CD14-positive monocyte (primary cell): ENCODE data around the gene DNAH2. TPM values are rescaled to one million over a fixed set of nuclear protein-coding genes. Genes with fewer than 3 reads are reported as not detected.

ENCODE experiments used
- DNase-seq, 3 donors: peaks; one replicate each; pipeline ENCODE4 v3.0.0-alpha.2; 2011 to 2022
- H2AFZ ChIP-seq: 2 replicates; pipeline ENCODE4 v1.6.0; 2012; ENCODE audit warnings: mild to moderate bottlenecking, low read depth, low read length, inconsistent platforms; ENCODE audit not compliant: insufficient read depth, poor library complexity, severe bottlenecking
- H3K27ac ChIP-seq, 2 donors: 1 replicate in 1 of 2; 2 replicates in 1 of 2; pipeline ENCODE4 v1.5.1; 2012 to 2013; ENCODE audit warnings: low read length in 2 of 2, control low read depth in 1 of 2, inconsistent platforms in 1 of 2, low read depth in 1 of 2, mild to moderate bottlenecking in 1 of 2
- H3K27me3 ChIP-seq, 2 donors: one replicate each; pipeline versions ENCODE4 v1.6.0 to v1.6.1; 2011 to 2013; ENCODE audit warnings: low read length in 2 of 2; ENCODE audit not compliant: control insufficient read depth in 2 of 2, insufficient read depth in 2 of 2
- H3K36me3 ChIP-seq, 2 donors: replicated peaks in 1 of 2; 1 replicate in 1 of 2; 2 replicates in 1 of 2; pipeline versions ENCODE4 v1.5.1 to v1.6.1; 2012 to 2013; ENCODE audit warnings: low read length in 2 of 2, control low read depth in 1 of 2, inconsistent platforms in 1 of 2, mild to moderate bottlenecking in 1 of 2; ENCODE audit not compliant: insufficient read depth in 2 of 2, control insufficient read depth in 1 of 2
- H3K4me1 ChIP-seq, 2 donors: 1 replicate in 1 of 2; 2 replicates in 1 of 2; pipeline versions ENCODE4 v1.5.1 to v1.6.1; 2012 to 2013; ENCODE audit warnings: low read length in 2 of 2, control low read depth in 1 of 2, inconsistent platforms in 1 of 2, mild to moderate bottlenecking in 1 of 2, moderate library complexity in 1 of 2; ENCODE audit not compliant: insufficient read depth in 2 of 2, control insufficient read depth in 1 of 2
- H3K4me2 ChIP-seq: replicated peaks from 2 replicates; pipeline ENCODE3; 2012; ENCODE audit warnings: low read length, moderate library complexity, mild to moderate bottlenecking; ENCODE audit not compliant: poor library complexity, severe bottlenecking; ENCODE audit errors: extremely low read depth
- H3K4me3 ChIP-seq, 3 experiments: fragments of 200-600 bp in 1 of 3; sonication (generic) in 1 of 3; replicated peaks in 1 of 3; 1 replicate in 2 of 3; 2 replicates in 1 of 3; pipeline ENCODE4 v1.5.1; 2011 to 2013; ENCODE audit warnings: low read length in 3 of 3, mild to moderate bottlenecking in 3 of 3, control low read depth in 2 of 3, low read depth in 2 of 3, inconsistent platforms in 1 of 3, moderate library complexity in 1 of 3
- H3K79me2 ChIP-seq: 2 replicates; pipeline ENCODE4 v1.6.0; 2012; ENCODE audit warnings: mild to moderate bottlenecking, control low read depth, inconsistent platforms, low read length, moderate library complexity; ENCODE audit not compliant: insufficient read depth
- H3K9ac ChIP-seq: 2 replicates; pipeline ENCODE4 v1.6.0; 2017; ENCODE audit warnings: low read length, mild to moderate bottlenecking; ENCODE audit not compliant: insufficient read depth, poor library complexity, severe bottlenecking
- H3K9me3 ChIP-seq, 2 donors: replicated peaks in 1 of 2; 1 replicate in 1 of 2; 2 replicates in 1 of 2; pipeline versions ENCODE4 v1.5.1 to v1.6.1; 2012 to 2013; ENCODE audit warnings: low read length in 2 of 2, control low read depth in 1 of 2; ENCODE audit not compliant: control insufficient read depth in 1 of 2, insufficient read depth in 1 of 2
- H4K20me1 ChIP-seq: 2 replicates; pipeline ENCODE4 v1.6.0; 2012; ENCODE audit warnings: mild to moderate bottlenecking, low read length, control low read depth, moderate library complexity; ENCODE audit not compliant: insufficient read depth
- H3K27ac Mint-ChIP-seq, 7 donors: one replicate each; pipeline ENCODE4 v1.8.0; 2020; ENCODE audit warnings: mild to moderate bottlenecking in 7 of 7, mixed read lengths in 7 of 7, moderate library complexity in 6 of 7, inconsistent platforms in 2 of 7
- H3K27me3 Mint-ChIP-seq, 3 donors: one replicate each; pipeline ENCODE4 v1.8.0; 2021 to 2022; ENCODE audit warnings: low read depth in 3 of 3, mild to moderate bottlenecking in 3 of 3, mixed read lengths in 3 of 3, moderate library complexity in 3 of 3, inconsistent platforms in 1 of 3
- H3K36me3 Mint-ChIP-seq, 2 donors: one replicate each; pipeline ENCODE4 v1.8.0; 2020; ENCODE audit warnings: mixed read lengths in 2 of 2, inconsistent platforms in 1 of 2, mild to moderate bottlenecking in 1 of 2
- H3K4me1 Mint-ChIP-seq: one replicate; pipeline ENCODE4 v1.8.0; 2020; ENCODE audit warnings: mild to moderate bottlenecking, mixed read lengths
- H3K4me3 Mint-ChIP-seq, 2 donors: one replicate each; pipeline ENCODE4 v1.8.0; 2020; ENCODE audit warnings: mild to moderate bottlenecking in 2 of 2, mixed read lengths in 2 of 2, moderate library complexity in 1 of 2
- H3K9me3 Mint-ChIP-seq, 7 donors: one replicate each; pipeline ENCODE4 v1.8.0; 2020 to 2022; ENCODE audit warnings: mixed read lengths in 7 of 7, mild to moderate bottlenecking in 6 of 7, moderate library complexity in 6 of 7, inconsistent platforms in 2 of 7
- CTCF ChIP-seq: fragments of 200-600 bp; IDR thresholded peaks from one replicate; pipeline ENCODE4 v1.8.0; 2022; ENCODE audit warnings: antibody characterized with exemption, mild to moderate bottlenecking
- WGBS: methylation state at CpG from one replicate; pipeline ENCODE4 v1.1.5; 2013; ENCODE audit warnings: missing lambda C conversion rate; ENCODE audit not compliant: insufficient coverage; 5-methylcytosine and 5-hydroxymethylcytosine counted together
- intact Hi-C, 2 donors: fragments of 100-400 bp; cut with micrococcal nuclease; formaldehyde crosslinking; loops; one replicate each; pipeline versions ENCODE4 v1.15.0 to v1.15.1; 2023
- polyA plus RNA-seq, 3 donors: library from polyadenylated mRNA; depleted of rRNA in 1 of 3; unstranded in 2 of 3; stranded (reverse) in 1 of 3; fragments of 300-500 nt in 2 of 3; fragments of >200 nt in 1 of 3; fragmentation: Illumina TruSeq in 2 of 3; gene quantifications; 1 replicate in 2 of 3; 2 replicates in 1 of 3; pipeline ENCODE4 v1.2.3, GENCODE V29; 2012 to 2021

DNAH2 gene
- polyA plus RNA-seq, 3 donors: 0.03 to 0.15 TPM; not detected in 1

- WGBS: 70% methylated on average over 6 of the region's 12 CpGs
- no peak overlapping the region for H2AFZ ChIP-seq
- H3K4me1 Mint-ChIP-seq: peaks cover 6% of the 10 kb centered on the region
Observed at GRCh38 chr17:7825206-7825990, 107.9 kb downstream of the DNAH2 start.

GRCh38 chr17:7830616-7831015 lies 113.1 kb downstream of the DNAH2 start:
- Histone ChIP-seq H3K36me3 (no peaks in the 10 kb centered on the region), H2AFZ (no peak overlapping the region), H3K4me1 (peaks cover 14 to 21% of the 10 kb centered on the region in 2 donors), H3K4me2 (no peak overlapping the region), H3K4me3 (no peak overlapping the region), H3K27me3 (no peaks in the 10 kb centered on the region), H4K20me1 (no peaks in the 10 kb centered on the region), H3K79me2 (no peaks in the 10 kb centered on the region), H3K9ac (no peak overlapping the region), H3K27ac (no peak overlapping the region), H3K9me3 (no peaks in the 10 kb centered on the region)
- H3K4me3 Mint-ChIP-seq: no peak overlapping the region
- H3K36me3 Mint-ChIP-seq: no peaks in the 10 kb centered on the region
- TF ChIP-seq CTCF: no peak
- peaks cover 12% of the 10 kb centered on the region for H3K4me1 Mint-ChIP-seq
- intact Hi-C loops: loop anchor here in 1 of 2 donors (10.0 kb wide), 1 partner anchor 324 kb away; the partner anchor contains the start of gene PER1
- DNase-seq: peak in 1 of 3 donors; percentile 2
- H3K9me3 Mint-ChIP-seq: peaks cover 0 to 2% (median 0%) of the 10 kb centered on the region in 7 donors
- peak overlapping the region in 1 of 7 donors; percentile 57 for H3K27ac Mint-ChIP-seq
- WGBS: 98% methylated on average over 3 of the region's 8 CpGs
- H3K27me3 Mint-ChIP-seq: peaks cover 10 to 26% (median 22%) of the 10 kb centered on the region in 3 donors

More at GRCh38 chr17:7825206-7825990, 107.9 kb downstream of the DNAH2 start:
- no peaks in the 10 kb centered on the region for H3K36me3 Mint-ChIP-seq
- DNase-seq: peak in 2 of 3 donors; percentile 45 to 58
- Histone ChIP-seq H3K27ac (no peak overlapping the region), H3K4me1 (no peaks in the 10 kb centered on the region), H4K20me1 (no peaks in the 10 kb centered on the region), H3K4me2 (no peak overlapping the region), H3K36me3 (no peaks in the 10 kb centered on the region), H3K9ac (no peak overlapping the region), H3K79me2 (no peaks in the 10 kb centered on the region), H3K4me3 (no peak overlapping the region), H3K9me3 (no peaks in the 10 kb centered on the region), H3K27me3 (no peaks in the 10 kb centered on the region)
- H3K4me3 Mint-ChIP-seq: no peak overlapping the region
- peak overlapping the region in 1 of 7 donors; percentile 3 for H3K27ac Mint-ChIP-seq
- peaks cover 5 to 16% (median 13%) of the 10 kb centered on the region in 3 donors for H3K27me3 Mint-ChIP-seq
- peak; percentile 20 for TF ChIP-seq CTCF
- no peaks in the 10 kb centered on the region for H3K9me3 Mint-ChIP-seq
- intact Hi-C loops: no loop called here
